NCI-H2227 (cell line): Measurements from ENCODE around the gene ANKRD42.

Source experiments
- DNase-seq: peaks from one replicate; lab custom pipeline; 2025; ENCODE audit not compliant: unreplicated experiment; lab: John Stamatoyannopoulos, UW

Gene ANKRD42

DNA sequence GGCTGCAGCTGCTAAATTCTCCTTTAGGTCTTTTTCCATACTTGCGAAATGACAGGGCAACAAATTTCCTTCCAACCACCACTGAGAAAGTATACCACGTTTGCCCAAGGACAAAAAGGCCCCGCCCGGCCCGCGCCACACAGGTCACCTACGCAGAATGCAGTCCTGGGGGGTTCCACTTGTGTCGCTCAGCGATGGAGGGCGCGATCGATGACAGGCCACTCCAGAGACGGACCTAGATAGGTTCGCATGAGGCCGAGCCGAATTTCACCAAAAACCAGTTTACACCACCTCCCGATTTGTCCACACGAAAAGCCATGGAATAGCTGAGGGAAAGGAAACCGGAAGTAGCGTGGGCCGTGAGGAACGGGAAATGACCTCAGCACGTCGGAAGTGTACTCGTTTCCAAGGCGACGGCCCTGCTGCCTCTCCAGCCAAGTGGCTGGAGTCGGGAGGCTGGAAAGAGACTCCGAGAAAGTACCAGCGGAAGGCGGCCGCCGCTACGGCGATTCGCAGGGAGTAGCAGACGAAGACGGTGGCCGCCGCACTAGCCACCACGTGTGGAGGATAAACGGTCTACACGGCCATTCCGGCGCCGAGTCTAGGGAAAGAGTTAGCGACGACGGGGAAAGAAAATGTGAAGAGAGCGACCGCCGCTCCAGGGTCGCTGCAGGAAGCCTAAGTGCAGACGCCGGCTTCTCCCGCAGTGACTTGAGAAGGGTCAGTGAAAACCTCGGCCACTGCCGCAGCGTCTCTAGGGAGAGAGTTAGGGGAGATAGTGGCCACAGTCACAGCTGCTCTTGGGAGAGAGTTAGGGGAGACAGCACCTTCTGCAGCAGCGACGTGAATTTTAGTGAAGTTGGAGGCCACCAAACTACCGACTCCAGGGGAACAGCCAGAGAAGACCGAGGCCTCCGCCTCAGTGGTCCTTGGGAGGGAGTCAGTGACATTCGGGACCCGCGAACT is at the start of gene ANKRD42:
ANKRD42 (plus strand) TSS at position 398 of the 966 bp plus-strand sequence. CDS start 959 bp downstream, outside the sequence.
- DNase-seq, result peak; percentile 92

DNA sequence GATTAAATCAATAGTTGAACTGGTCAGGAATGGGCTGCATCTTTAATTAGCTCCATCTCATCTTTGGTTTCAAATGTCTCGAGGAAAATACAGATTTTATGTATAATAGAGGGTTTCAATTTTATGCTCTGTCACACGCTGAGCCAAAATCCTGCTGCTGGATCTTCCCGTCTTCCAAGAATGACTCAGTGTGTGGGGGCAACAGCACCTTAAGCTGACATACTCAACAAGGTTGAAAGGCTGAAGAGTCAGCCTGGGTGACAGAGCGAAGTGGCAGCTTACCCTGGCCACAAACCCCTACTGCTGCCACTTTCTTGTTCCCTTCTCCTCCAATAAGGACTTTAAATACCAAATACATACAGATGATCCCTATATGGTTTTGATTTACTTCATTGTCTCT is 45.6 kb upstream of the ANKRD42 start:
- no peak for DNase-seq

GRCh38 chr11:83150450-83150849 is 43.1 kb upstream of the ANKRD42 start:
- no peak for DNase-seq

GRCh38 chr11:83151274-83151977 is 42.1 kb upstream of the ANKRD42 start:
- DNase-seq, result no peak

DNA sequence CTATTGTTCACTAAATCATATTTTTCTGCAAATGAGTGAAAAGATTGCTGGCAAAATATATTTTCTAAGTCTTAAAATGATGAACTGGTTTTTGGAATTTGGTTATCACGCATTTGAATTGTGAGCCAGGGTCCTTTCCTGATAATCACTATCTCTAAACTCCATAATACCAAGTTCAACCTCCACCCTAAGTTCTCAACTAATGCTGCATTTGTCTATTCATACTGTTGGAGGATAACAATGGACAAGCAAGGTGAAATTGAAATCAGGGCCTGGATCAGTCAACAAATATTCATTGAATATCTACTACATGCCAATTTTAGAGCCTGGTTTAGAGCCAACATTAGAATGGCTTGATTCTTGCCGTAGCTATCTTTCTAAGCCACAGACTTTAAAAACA is 41.2 kb upstream of the ANKRD42 start:
- no peak for DNase-seq

DNA sequence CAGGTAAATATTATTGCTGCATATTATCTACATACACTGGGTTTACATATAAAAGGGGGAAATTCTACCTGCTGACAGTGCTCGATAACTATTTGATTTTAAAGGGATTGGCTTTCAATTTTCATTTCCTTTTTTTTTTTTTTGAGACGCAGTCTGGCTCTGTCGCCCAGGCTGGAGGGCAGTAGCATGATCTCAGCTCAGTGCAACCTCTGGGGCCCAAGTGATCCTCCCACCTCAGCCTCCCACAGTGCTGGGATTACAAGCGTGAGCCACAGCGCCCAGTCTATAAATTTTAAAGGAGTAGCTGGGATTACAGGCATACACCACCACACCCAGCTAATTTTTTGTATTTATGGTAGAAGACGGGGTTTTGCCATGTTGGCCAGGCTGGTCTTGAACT is 39.7 kb upstream of the ANKRD42 start:
- no peak for DNase-seq

GRCh38 chr11:83156144-83156995 is 37.1 kb upstream of the ANKRD42 start:
- peak; percentile 98 for DNase-seq

DNA sequence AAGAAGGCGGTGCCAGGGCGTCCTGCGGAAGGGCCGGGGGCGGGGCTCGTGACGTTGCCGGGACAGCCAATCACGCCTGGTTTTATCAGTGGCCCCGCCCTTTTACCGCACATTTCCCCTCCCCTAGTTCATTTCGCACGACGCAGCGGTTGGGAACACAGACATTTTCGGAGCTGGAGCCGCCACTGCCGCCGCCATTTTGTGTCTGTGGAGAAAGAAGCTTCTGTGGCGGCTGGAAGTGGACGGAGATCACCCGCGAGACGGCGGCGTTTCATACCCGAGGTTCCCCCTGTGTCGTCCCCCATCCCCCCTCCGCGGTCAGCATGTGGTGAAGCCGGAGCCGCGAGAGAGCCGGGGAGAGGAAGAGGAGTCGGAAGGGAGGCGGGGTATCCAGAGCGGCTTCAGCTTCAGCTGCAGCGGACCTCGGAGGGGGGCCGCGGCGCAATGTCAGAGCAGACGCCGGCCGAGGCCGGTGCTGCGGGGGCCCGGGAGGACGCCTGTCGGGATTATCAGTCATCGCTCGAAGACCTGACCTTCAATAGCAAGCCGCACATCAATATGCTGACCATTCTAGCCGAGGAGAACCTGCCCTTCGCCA is 36.4 kb upstream of the ANKRD42 start, which contains the start of gene PCF11:
PCF11 (plus strand) TSS at position 136 of the 598 bp plus-strand sequence; CDS start at position 445, 309 bp downstream.
- DNase-seq, result no peak

- DNase-seq, result peak; percentile 44
Measured at GRCh38 chr11:83157594-83158356, 35.7 kb upstream of the ANKRD42 start.

DNA sequence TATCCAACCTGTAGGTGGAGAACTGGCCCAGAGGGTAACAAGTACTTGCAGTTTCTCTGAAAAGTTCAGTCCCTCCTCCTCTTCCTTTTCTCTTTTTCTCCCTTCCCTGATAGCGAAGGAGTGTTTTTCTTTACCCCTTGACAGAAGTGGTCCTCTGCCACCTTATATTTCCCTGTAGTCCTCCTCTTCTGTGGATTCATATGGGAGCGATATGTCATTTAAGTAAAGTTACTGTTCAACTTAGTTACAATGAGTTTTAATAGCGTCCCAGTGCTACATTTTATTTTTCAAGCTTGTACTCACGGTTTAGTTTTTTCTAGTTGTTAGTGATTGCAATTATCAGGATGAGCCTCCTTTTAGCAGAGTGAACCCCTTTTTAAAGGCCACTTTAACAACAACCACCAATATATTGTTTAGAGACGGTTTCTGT is 35.1 kb upstream of the ANKRD42 start:
- no peak for DNase-seq

DNA sequence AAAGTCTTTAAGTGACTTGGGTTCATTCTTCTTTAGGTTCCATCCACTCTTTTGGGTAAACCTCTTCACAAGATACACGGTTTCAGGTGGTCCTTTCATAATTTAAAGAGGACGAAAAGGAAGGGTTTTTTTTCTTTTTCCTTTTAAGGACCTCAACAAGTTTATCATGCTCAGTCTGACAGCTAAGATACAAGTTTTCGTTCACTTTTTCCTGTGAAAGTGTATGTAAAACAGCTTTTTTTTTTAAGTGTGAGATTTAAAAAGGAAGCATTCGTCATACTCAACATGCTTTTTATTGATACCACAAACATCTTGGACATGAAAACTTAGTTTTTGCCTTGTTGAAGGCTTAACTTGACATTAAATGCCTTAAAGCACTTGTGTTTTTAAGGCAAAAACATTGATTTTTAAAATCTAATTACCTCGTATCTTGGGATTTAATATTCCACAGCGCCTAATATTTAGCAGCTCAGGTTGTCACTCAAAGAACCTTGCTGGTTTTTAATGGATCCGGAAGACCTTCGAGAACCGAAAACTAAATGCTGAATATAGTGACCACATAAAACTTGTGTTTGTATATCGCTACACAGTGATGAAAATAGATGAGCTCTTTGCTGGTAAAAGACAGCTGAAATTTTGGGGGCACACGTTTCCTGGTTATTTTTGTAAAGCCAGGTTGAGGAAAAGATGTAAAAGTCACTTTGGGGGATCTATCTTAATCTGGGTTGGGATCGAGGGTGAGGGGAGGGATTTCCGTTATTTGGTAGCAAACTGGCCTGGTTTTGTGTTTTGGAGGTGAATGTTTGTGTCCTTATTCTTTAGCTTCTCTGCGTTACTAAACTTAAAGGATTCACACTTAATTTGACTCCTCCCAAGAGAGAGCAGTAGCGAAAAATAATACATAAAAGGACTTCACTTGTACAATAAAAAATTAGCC is 34.3 kb upstream of the ANKRD42 start:
- DNase-seq, result no peak

- no peak for DNase-seq
Measured at GRCh38 chr11:83159902-83160865, 33.3 kb upstream of the ANKRD42 start.

DNA sequence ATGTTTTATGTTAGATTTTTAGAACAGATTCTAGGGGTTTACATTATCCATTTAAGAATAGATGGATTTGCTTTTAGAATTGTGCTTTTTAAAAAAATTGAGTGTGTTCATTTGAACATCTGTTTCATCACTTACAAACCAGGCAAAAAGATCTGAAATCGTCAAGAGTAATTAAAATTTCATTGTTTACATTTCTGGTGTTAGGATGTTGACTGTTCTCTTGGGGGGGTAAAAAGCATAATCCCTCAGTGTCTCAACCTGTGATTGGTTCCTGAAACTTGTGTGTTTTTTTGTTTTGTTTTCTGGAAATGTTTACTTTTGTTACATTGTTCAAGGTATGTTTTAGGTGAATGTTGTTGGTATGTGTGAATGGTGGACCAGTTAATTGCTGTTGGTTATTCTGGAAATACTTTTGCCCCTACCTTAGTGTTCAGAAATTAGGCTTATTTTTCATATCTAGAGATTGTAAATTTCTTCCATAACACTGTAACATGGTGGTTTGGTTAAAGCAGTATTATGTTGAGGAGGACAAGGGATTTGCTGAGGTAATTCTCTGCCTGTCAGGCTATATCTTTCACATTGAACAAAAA is 31.8 kb upstream of the ANKRD42 start:
- DNase-seq, result no peak

DNA sequence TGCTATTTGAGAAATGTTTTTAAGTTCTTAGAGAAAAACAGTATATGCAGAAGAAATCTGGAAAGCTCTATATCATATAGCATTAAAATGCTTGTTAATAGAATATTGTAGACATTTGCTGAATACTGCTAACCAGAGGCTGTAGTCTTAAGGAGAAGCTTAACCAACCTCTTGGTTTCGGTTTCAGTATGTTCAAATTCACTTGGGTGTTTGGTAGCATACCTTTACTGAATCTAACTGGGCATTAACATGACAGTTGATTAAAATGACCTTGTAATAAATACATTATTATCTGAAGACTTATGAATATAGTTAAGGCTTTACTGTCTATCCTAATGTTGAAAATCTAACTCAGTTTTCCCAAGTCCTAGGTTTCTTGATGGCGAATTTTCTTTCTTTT is 31.1 kb upstream of the ANKRD42 start:
- no peak for DNase-seq

GRCh38 chr11:83166193-83166866 is 27.2 kb upstream of the ANKRD42 start:
- no peak for DNase-seq

DNA sequence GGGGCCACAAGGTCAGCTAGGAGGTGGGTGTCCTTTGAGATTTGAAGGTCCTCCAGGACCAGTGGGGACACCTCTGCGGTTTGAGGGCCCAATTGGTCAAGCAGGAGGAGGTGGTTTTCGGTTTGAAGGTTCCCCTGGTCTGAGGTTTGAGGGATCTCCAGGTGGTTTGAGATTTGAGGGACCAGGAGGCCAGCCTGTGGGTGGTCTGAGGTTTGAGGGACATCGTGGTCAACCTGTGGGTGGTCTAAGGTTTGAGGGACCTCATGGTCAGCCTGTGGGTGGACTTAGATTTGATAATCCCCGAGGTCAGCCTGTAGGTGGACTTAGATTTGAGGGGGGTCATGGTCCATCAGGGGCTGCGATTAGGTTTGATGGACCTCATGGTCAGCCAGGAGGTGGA is 24.8 kb upstream of the ANKRD42 start:
- DNase-seq, result no peak

DNA sequence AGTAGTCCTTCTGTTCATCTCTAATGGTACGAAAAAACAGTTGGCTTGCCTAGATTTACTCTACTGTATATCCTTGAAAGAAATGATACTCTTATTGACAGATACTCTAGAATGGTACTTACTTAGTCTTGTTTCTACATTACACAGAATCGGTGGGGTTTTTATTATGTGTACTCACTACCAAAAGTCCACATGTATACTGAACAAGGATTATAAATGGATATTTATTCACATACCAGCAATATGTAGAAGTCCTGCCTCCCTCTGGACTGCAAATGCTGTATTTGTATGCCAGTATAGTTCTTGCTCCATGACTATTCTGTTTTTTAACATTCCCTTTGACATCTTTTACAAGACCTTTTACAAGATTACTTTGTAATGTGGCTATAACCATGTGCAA is 22.6 kb upstream of the ANKRD42 start:
- DNase-seq, result no peak
